HepG2 (cell line): Measurements from ENCODE around the gene FOXK2. TPM values are rescaled to one million over a fixed set of nuclear protein-coding genes. Genes with fewer than 3 reads are reported as not detected.
A peak's percentile ranks its signal among the peaks of the same experiment; 100 is the strongest.

ENCODE experiments used
- AGO2 ChIP-seq: fragments of 200-400 bp; formaldehyde crosslinking; optimal IDR thresholded peaks from 2 replicates; pipeline ENCODE3; 2017; ENCODE audit warnings: mild to moderate bottlenecking, low read depth, low read length, moderate library complexity
- ARID5B ChIP-seq: IDR thresholded peaks from 2 replicates; pipeline ENCODE4 v1.4.0; 2020; ENCODE audit warnings: mild to moderate bottlenecking, missing genetic modification reagents
- HOMEZ ChIP-seq: IDR thresholded peaks from 2 replicates; pipeline ENCODE4 v1.6.1; 2016; ENCODE audit warnings: low read depth
- MIER3 ChIP-seq: IDR thresholded peaks from 2 replicates; pipeline ENCODE4 v1.6.1; 2016; ENCODE audit warnings: missing compliant biosample characterization, borderline replicate concordance
- MYC ChIP-seq: sonication (generic); formaldehyde crosslinking; IDR thresholded peaks from 2 replicates; pipeline ENCODE4 v1.9.0; 2021; ENCODE audit warnings: missing genetic modification reagents, borderline replicate concordance
- MYPOP ChIP-seq: sonication (generic); formaldehyde crosslinking; IDR thresholded peaks from 2 replicates; pipeline ENCODE4 v1.8.1; 2023; ENCODE audit warnings: mild to moderate bottlenecking, moderate library complexity, missing genetic modification reagents
- ZNF10 ChIP-seq: sonication (generic); formaldehyde crosslinking; IDR thresholded peaks from 2 replicates; pipeline ENCODE4 v1.4.0; 2020; ENCODE audit warnings: mild to moderate bottlenecking, low read depth, missing genetic modification reagents, borderline replicate concordance
- ZNF17 ChIP-seq: sonication (generic); formaldehyde crosslinking; IDR thresholded peaks from 2 replicates; pipeline ENCODE4 v1.5.0; 2020; ENCODE audit warnings: mild to moderate bottlenecking, missing genetic modification reagents
- ZNF740 ChIP-seq: sonication (generic); formaldehyde crosslinking; IDR thresholded peaks from 2 replicates; pipeline ENCODE4 v1.4.0; 2020; ENCODE audit warnings: missing genetic modification reagents
- ZNF749 ChIP-seq: sonication (generic); formaldehyde crosslinking; IDR thresholded peaks from 2 replicates; pipeline ENCODE4 v1.8.0; 2022; ENCODE audit warnings: mild to moderate bottlenecking, missing genetic modification reagents, moderate library complexity, borderline replicate concordance
- polyA plus RNA-seq, 8 experiments: library from polyadenylated mRNA; depleted of rRNA in 3 of 8; stranded (reverse) in 7 of 8; unstranded in 1 of 8; fragments of >200 nt; fragmentation: Illumina TruSeq in 4 of 8; extraction: Trizol in 4 of 8; gene quantifications; 2 replicates each; pipeline versions ENCODE4 v1.2.1 to v1.2.3, GENCODE V29; 2011 to 2016; ENCODE audit warnings: low read depth in 4 of 8, missing spikeins in 1 of 8, mixed read lengths in 1 of 8; ENCODE audit not compliant: insufficient read depth in 1 of 8
- total RNA-seq, 5 experiments: library from RNA; depleted of rRNA; stranded (reverse); fragments of >200 nt; fragmentation: Illumina TruSeq; extraction: Trizol; gene quantifications; 2 replicates each; pipeline ENCODE4 v1.2.3, GENCODE V29; 2016; ENCODE audit warnings: low read depth in 1 of 5
- TF ChIP-seq, protein P1 (sequence below): sonication (generic); formaldehyde crosslinking; IDR thresholded peaks from 2 replicates; pipeline ENCODE4 v1.4.0; 2020; ENCODE audit warnings: missing genetic modification reagents, borderline replicate concordance

The FOXK2 gene
- total and polyA plus RNA-seq, 2 of the 13 experiments (the other 11 are each of a cell fraction or from before 2014, with no cell fraction given): 67.1 to 67.2 TPM

DNA sequence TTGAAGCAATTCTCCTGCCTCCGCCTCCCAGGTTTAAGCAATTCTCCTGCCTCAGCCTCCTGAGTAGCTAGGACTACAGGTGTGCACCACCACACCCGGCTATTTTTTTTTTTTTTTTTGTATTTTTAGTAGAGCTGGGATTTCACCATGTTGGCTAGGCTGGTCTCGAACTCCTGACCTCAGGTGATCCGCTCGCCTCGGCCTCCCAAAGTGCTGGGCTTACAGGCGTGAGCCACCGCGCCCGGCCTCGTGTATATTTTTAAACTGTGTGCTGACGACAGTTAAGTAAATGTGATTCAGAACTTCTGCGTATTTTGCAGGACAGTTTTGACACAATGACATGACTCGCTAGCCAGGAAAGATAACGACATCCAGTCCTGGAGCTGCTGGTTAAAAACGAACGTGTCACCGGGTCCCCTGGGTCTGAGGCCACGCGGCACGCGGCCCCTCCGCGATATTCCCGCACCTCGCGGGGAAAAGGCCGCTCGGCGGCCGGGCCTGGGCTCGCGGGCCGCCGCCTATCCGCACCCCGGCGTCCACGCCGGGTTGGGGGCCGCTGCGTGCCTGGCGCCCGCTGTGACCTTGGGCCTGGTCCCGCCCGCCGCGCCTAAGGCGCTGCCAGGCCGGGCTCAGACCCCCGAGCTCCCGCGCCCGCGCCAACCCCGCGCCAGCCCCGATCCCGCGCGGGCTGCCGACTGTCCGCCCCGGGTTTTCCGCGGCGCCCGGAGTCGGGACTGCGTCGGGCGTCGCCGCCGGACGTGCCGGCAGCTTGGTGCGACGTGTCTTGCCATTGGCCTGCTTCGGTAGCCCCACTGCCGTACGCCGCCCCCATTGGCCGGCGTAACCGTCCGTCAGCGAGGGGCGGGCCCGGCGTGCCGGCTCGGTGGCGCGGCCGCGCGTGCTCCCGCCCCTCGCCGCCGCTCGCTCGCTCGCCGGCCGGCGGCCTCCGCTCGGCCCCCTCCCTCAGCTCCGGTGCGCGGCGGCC lies at the start of gene FOXK2 (continued):
- TF ChIP-seq ZNF740 (CRISPR knock-in tag): no peak
- TF ChIP-seq ZNF749 (CRISPR knock-in tag): no peak
- peak; percentile 89 for TF ChIP-seq MYC (CRISPR knock-in tag)
- no peak for TF ChIP-seq ZNF10 (CRISPR knock-in tag)
- no peak for TF ChIP-seq MIER3
- TF ChIP-seq MYPOP (CRISPR knock-in tag): no peak
- no peak; the same call in 1 of the 2 replicates for TF ChIP-seq ARID5B (CRISPR knock-in tag)
- TF ChIP-seq AGO2: peak; percentile 60
- TF ChIP-seq, protein P1, sequence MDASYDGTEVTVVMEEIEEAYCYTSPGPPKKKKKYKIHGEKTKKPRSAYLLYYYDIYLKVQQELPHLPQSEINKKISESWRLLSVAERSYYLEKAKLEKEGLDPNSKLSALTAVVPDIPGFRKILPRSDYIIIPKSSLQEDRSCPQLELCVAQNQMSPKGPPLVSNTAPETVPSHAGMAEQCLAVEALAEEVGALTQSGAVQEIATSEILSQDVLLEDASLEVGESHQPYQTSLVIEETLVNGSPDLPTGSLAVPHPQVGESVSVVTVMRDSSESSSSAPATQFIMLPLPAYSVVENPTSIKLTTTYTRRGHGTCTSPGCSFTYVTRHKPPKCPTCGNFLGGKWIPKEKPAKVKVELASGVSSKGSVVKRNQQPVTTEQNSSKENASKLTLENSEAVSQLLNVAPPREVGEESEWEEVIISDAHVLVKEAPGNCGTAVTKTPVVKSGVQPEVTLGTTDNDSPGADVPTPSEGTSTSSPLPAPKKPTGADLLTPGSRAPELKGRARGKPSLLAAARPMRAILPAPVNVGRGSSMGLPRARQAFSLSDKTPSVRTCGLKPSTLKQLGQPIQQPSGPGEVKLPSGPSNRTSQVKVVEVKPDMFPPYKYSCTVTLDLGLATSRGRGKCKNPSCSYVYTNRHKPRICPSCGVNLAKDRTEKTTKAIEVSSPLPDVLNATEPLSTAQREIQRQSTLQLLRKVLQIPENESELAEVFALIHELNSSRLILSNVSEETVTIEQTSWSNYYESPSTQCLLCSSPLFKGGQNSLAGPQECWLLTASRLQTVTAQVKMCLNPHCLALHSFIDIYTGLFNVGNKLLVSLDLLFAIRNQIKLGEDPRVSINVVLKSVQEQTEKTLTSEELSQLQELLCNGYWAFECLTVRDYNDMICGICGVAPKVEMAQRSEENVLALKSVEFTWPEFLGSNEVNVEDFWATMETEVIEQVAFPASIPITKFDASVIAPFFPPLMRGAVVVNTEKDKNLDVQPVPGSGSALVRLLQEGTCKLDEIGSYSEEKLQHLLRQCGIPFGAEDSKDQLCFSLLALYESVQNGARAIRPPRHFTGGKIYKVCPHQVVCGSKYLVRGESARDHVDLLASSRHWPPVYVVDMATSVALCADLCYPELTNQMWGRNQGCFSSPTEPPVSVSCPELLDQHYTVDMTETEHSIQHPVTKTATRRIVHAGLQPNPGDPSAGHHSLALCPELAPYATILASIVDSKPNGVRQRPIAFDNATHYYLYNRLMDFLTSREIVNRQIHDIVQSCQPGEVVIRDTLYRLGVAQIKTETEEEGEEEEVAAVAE (CRISPR knock-in tag): no peak
- no peak for TF ChIP-seq HOMEZ
- TF ChIP-seq ZNF17 (CRISPR knock-in tag): no peak
